ENCODE results near the gene GALNT16.
"Not testable (repeated sequence)": the region's sequence is repeated elsewhere in the genome, so short reads cannot be mapped to it uniquely, and the experiment has no call there.

GALNT16 gene

DNA sequence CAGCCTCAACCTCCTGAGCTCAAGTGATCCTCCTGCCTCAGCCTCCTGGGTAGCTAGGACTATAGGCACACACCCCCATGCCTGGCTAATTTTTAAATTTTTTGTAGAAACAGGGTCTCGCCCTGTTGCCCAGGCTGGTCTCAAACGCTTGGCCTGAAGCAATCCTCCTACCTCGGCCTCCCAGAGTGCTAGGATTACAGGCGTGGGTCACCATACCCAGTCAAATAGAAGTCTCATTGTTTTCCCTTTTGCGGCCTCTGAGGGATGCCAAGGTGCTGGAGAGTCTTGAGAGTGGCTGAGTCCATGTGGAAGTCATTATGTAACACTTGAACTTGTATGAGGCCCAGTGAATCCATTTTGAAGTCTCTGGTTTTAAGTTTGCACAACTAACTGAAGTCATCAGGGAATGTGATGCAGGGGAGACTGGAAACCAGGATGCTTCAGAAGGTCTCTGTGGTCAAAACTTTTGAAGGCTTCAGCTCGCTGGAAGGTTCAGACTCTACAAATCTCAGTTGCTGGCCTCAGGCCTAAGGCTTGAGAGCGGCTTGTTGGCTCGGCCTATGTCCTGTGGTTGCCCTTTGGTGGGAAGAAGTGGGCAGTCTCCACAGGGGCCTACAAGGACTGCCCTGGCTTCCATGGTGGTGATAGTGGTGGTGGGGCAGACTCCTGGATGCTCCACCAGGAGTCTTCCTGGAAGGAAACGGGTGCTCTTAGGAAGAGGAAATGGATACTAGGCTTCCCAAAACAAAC lies 29.2 kb downstream of the GALNT16 start:
- Histone ChIP-seq H3K27me3 (replicated peaks in 2 of 5; ENCODE audit: control insufficient read depth in 4 of 5, insufficient read depth in 5 of 5, low read length in 4 of 5) (peaks cover 0 to 2% (median 1%) of the 10 kb centered on the region in 5 experiments), H3K36me3 (ENCODE audit: control insufficient read depth in 4 of 4, insufficient read depth in 4 of 4, low read length in 3 of 4) (no peaks in the 10 kb centered on the region), H3K4me3 (ENCODE audit: control insufficient read depth in 1 of 7, extremely low read depth in 1 of 7, insufficient read depth in 4 of 7, low read depth in 2 of 7, low read length in 6 of 7) (no peak overlapping the region), H3K9me3 (ENCODE audit: control extremely low read depth in 1 of 5, control insufficient read depth in 4 of 5, insufficient read depth in 2 of 5, low read depth in 1 of 5, low read length in 4 of 5) (no peaks in the 10 kb centered on the region), H3K27ac (ENCODE audit: insufficient read depth in 1 of 2, low read depth in 1 of 2, low read length in 2 of 2, poor library complexity in 1 of 2, severe bottlenecking in 2 of 2) (no peak overlapping the region), H3K4me1 (ENCODE audit: control extremely low read depth in 1 of 4, control insufficient read depth in 4 of 4, insufficient read depth in 4 of 4, low read length in 3 of 4) (no peaks in the 10 kb centered on the region)
- ChIA-PET CTCF (no interaction called here), POLR2A (no interaction called here)
- DNase-seq = no peak
- 100% methylated on average over 5 of the region's 9 CpGs for WGBS (ENCODE audit: insufficient coverage)

DNA sequence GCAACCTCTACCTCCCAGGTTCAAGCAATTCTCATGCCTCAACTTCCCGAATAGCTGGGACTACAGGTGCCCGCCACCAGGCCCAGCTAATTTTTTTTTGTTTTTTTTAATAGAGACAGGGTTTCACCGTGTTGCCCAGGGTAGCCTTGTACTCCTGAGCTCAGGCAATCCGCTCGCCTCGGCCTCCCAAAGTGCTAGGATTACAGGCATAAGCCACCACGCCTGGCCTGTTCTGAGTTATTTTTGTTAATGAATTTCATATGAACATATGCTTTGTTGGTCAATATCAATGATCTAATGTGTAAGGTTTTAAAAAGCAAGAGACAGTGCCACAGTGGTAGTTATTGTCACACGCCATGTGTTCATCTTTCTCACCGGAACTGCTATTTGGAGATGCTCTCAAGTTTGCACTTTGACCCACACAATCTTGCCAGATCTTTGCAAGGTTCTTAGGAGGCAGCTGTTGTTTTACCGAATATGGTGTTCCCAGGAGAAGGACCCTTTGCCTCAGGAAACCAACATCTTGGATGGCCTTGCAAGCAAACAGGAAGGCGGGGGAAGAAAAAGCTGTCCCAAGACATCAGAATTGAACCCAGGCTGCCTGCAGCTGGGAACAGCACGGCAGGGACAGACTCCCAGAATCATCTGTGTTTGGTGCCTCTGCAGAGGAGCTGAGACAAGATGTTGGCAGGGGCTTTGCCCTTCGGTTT lies 30.0 kb downstream of the GALNT16 start:
- H3K27me3 ChIP-seq (replicated peaks in 2 of 5; ENCODE audit: control insufficient read depth in 4 of 5, insufficient read depth in 5 of 5, low read length in 4 of 5) = peaks cover 0 to 2% (median 1%) of the 10 kb centered on the region in 5 experiments
- H3K4me1 ChIP-seq (ENCODE audit: control extremely low read depth in 1 of 4, control insufficient read depth in 4 of 4, insufficient read depth in 4 of 4, low read length in 3 of 4) = no peaks in the 10 kb centered on the region
- no peaks in the 10 kb centered on the region for H3K36me3 ChIP-seq (ENCODE audit: control insufficient read depth in 4 of 4, insufficient read depth in 4 of 4, low read length in 3 of 4)
- WGBS (ENCODE audit: insufficient coverage) = 96% methylated on average over 11 of the region's 13 CpGs
- DNase-seq = no peak
- CTCF ChIA-PET = no interaction called here
- no peaks in the 10 kb centered on the region for H3K9me3 ChIP-seq (ENCODE audit: control extremely low read depth in 1 of 5, control insufficient read depth in 4 of 5, insufficient read depth in 2 of 5, low read depth in 1 of 5, low read length in 4 of 5)
- POLR2A ChIA-PET = no interaction called here
- H3K27ac ChIP-seq (ENCODE audit: insufficient read depth in 1 of 2, low read depth in 1 of 2, low read length in 2 of 2, poor library complexity in 1 of 2, severe bottlenecking in 2 of 2) = no peak overlapping the region
- no peak overlapping the region for H3K4me3 ChIP-seq (ENCODE audit: control insufficient read depth in 1 of 7, extremely low read depth in 1 of 7, insufficient read depth in 4 of 7, low read depth in 2 of 7, low read length in 6 of 7)

DNA sequence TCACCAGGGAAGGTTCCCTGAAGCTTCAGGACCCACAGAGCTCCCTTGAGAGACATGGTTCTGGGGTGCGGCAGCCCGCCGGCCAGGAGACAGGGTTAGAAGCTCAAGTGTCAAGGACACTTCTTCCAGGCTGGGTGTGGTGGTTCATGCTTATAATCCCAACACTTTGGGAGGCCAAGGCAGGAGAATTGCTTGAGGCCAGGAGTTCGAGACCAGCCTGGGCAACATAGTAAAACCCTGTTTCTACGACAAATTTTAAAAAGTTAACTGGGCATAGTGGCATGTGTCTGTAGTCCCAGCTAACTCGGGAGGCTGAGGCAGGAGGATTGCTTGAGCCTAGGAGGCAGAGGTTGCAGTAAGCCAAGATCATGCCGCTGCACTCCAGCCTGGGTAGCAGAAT lies 30.9 kb downstream of the GALNT16 start:
- H3K27me3 ChIP-seq (replicated peaks in 2 of 5; ENCODE audit: control insufficient read depth in 4 of 5, insufficient read depth in 5 of 5, low read length in 4 of 5); H3K4me3 ChIP-seq (ENCODE audit: control insufficient read depth in 1 of 7, extremely low read depth in 1 of 7, insufficient read depth in 4 of 7, low read depth in 2 of 7, low read length in 6 of 7); H3K36me3 ChIP-seq (ENCODE audit: control insufficient read depth in 4 of 4, insufficient read depth in 4 of 4, low read length in 3 of 4); CTCF ChIA-PET; H3K4me1 ChIP-seq (ENCODE audit: control extremely low read depth in 1 of 4, control insufficient read depth in 4 of 4, insufficient read depth in 4 of 4, low read length in 3 of 4); H3K27ac ChIP-seq (ENCODE audit: insufficient read depth in 1 of 2, low read depth in 1 of 2, low read length in 2 of 2, poor library complexity in 1 of 2, severe bottlenecking in 2 of 2); H3K9me3 ChIP-seq (ENCODE audit: control extremely low read depth in 1 of 5, control insufficient read depth in 4 of 5, insufficient read depth in 2 of 5, low read depth in 1 of 5, low read length in 4 of 5); POLR2A ChIA-PET; DNase-seq: not testable (repeated sequence)
- 99% methylated on average over 7 of the region's 7 CpGs for WGBS (ENCODE audit: insufficient coverage)

DNA sequence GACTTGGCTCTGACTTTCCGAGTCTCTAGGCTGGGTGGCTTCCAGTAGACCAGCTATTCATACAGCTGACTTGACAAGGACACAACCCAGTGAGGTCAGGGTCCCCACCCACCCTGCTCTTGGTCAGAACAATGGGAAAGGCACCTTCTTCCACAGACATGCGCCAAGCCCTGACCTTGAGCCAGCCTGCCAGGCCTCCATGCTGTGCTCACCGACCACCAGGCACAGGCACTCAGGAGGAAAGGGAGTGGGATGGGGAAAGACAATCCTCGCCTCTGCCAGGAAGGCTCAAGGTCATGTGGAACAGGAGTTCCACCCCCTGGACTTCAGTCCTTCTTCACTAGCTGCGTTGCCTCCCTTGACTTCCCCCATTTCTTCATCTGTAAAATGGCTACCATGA lies 31.4 kb downstream of the GALNT16 start:
- H3K4me1 ChIP-seq (ENCODE audit: control extremely low read depth in 1 of 4, control insufficient read depth in 4 of 4, insufficient read depth in 4 of 4, low read length in 3 of 4) = no peaks in the 10 kb centered on the region
- DNase-seq = no peak
- 94% methylated on average over 5 of the region's 5 CpGs for WGBS (ENCODE audit: insufficient coverage)
- H3K27ac ChIP-seq (ENCODE audit: insufficient read depth in 1 of 2, low read depth in 1 of 2, low read length in 2 of 2, poor library complexity in 1 of 2, severe bottlenecking in 2 of 2) = no peak overlapping the region
- H3K9me3 ChIP-seq (ENCODE audit: control extremely low read depth in 1 of 5, control insufficient read depth in 4 of 5, insufficient read depth in 2 of 5, low read depth in 1 of 5, low read length in 4 of 5) = no peaks in the 10 kb centered on the region
- H3K4me3 ChIP-seq (ENCODE audit: control insufficient read depth in 1 of 7, extremely low read depth in 1 of 7, insufficient read depth in 4 of 7, low read depth in 2 of 7, low read length in 6 of 7) = no peak overlapping the region
- H3K27me3 ChIP-seq (replicated peaks in 2 of 5; ENCODE audit: control insufficient read depth in 4 of 5, insufficient read depth in 5 of 5, low read length in 4 of 5) = peaks cover 0 to 3% (median 2%) of the 10 kb centered on the region in 5 experiments
- ChIA-PET POLR2A (no interaction called here), CTCF (no interaction called here)
- H3K36me3 ChIP-seq (ENCODE audit: control insufficient read depth in 4 of 4, insufficient read depth in 4 of 4, low read length in 3 of 4) = no peaks in the 10 kb centered on the region

DNA sequence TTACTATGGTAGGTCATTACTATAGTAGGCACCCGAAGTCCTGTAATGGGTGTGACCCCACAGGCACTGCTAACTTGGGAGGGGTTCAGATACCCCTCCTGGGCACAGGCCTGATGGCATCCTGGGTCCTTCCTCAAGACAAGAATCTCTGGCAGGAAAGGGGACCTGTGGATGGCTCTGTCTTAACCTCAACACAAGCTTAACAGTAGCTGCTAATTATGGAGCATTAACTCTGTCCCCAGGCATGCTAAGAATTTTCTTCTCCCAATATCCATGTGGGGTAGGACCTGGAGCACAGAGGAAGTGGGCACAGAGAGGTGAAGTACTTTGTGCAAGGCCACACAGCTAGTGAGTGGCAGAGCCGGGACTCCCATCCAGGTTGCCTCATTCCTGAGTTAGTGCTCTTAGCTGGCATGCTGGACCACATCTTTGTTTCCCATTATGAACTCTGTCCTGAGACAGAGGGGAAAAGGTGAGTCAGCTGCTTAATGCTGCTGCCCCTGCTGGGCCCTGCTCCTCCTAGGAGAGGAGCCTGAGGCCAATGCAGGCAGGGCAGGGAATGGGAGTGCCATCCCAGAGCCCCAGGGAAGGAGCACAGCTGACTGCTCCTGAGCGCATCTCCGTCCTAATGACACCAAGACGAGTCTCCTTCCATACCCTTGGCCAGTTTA lies 32.1 kb downstream of the GALNT16 start:
- POLR2A ChIA-PET = no interaction called here
- WGBS (ENCODE audit: insufficient coverage) = 95% methylated on average over 5 of the region's 5 CpGs
- no peaks in the 10 kb centered on the region for H3K9me3 ChIP-seq (ENCODE audit: control extremely low read depth in 1 of 5, control insufficient read depth in 4 of 5, insufficient read depth in 2 of 5, low read depth in 1 of 5, low read length in 4 of 5)

DNA sequence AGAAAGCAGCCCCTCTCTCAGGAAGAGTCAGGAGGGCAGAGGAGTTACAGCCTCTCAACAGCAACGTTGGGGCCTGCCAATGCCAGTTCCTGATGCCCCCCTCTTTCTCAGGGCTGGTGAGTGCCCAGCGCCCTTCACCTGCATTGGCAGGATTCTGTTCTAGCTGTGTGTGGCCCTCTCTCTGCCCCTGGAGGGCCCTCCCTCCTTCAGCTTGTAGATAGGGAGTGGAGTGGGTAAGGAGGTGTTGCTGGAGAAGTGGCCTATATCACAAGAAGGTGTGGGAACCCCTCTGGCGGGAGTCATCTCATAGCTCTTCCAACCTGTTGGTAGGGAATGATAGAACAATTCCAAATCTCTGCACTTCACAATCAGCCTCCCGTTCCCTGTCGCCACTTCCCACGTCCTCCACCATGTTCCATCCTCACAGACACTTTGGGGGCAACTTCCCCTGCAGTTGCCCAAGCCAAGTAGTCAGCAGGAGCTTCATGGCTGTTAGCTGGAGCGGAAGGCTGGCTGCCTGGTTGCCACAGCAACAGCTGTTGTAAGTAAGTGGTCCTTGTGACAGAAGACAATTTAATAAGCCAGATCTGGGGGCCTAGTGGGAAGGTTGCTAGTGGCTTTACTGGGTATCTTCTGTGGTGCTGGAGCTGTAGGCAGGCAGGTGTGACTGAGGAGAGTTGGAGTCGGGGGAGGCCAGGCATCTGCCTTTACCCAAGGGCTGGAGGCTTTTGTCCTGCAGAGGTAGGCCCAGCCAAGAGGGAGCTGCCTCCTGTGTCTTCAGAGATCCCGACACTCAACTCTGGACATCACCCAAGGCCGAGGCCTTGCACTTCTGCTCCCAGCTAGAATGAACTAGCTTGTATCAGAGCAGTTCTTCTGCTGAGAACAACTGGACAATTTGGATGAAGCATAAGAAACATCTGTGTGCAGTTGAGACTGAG lies 38.4 kb downstream of the GALNT16 start:
- DNase-seq = no peak
- CTCF ChIA-PET = interaction anchor here (1.7 kb wide), 1 partner anchor 62 kb away, joined by 3 read pairs; no protein-coding TSS in a partner anchor
- Histone ChIP-seq H3K27me3 (replicated peaks in 2 of 5; ENCODE audit: control insufficient read depth in 4 of 5, insufficient read depth in 5 of 5, low read length in 4 of 5) (peaks cover 0 to 3% (median 3%) of the 10 kb centered on the region in 5 experiments), H3K27ac (ENCODE audit: insufficient read depth in 1 of 2, low read depth in 1 of 2, low read length in 2 of 2, poor library complexity in 1 of 2, severe bottlenecking in 2 of 2) (no peak overlapping the region), H3K4me3 (ENCODE audit: control insufficient read depth in 1 of 7, extremely low read depth in 1 of 7, insufficient read depth in 4 of 7, low read depth in 2 of 7, low read length in 6 of 7) (no peak overlapping the region), H3K9me3 (ENCODE audit: control extremely low read depth in 1 of 5, control insufficient read depth in 4 of 5, insufficient read depth in 2 of 5, low read depth in 1 of 5, low read length in 4 of 5) (no peaks in the 10 kb centered on the region), H3K36me3 (ENCODE audit: control insufficient read depth in 4 of 4, insufficient read depth in 4 of 4, low read length in 3 of 4) (no peaks in the 10 kb centered on the region), H3K4me1 (ENCODE audit: control extremely low read depth in 1 of 4, control insufficient read depth in 4 of 4, insufficient read depth in 4 of 4, low read length in 3 of 4) (no peaks in the 10 kb centered on the region)
- POLR2A ChIA-PET = no interaction called here
- WGBS (ENCODE audit: insufficient coverage) = 95% methylated on average over 8 of the region's 10 CpGs

More for the DNA sequence above, 32.1 kb downstream of the GALNT16 start:
- no peak overlapping the region for H3K27ac ChIP-seq (ENCODE audit: insufficient read depth in 1 of 2, low read depth in 1 of 2, low read length in 2 of 2, poor library complexity in 1 of 2, severe bottlenecking in 2 of 2)
- peaks cover 0 to 3% (median 2%) of the 10 kb centered on the region in 5 experiments for H3K27me3 ChIP-seq (replicated peaks in 2 of 5; ENCODE audit: control insufficient read depth in 4 of 5, insufficient read depth in 5 of 5, low read length in 4 of 5)
- H3K4me3 ChIP-seq (ENCODE audit: control insufficient read depth in 1 of 7, extremely low read depth in 1 of 7, insufficient read depth in 4 of 7, low read depth in 2 of 7, low read length in 6 of 7) = no peak overlapping the region
- DNase-seq = no peak
- H3K36me3 ChIP-seq (ENCODE audit: control insufficient read depth in 4 of 4, insufficient read depth in 4 of 4, low read length in 3 of 4) = no peaks in the 10 kb centered on the region
- H3K4me1 ChIP-seq (ENCODE audit: control extremely low read depth in 1 of 4, control insufficient read depth in 4 of 4, insufficient read depth in 4 of 4, low read length in 3 of 4) = no peaks in the 10 kb centered on the region
- CTCF ChIA-PET = no interaction called here
